ENCODE results near the gene LRPAP1. TPM values are rescaled to one million over a fixed set of nuclear protein-coding genes. Genes with fewer than 3 reads are reported as not detected.
"Not testable (repeated sequence)": the region's sequence is repeated elsewhere in the genome, so short reads cannot be mapped to it uniquely, and the experiment has no call there.

LRPAP1 gene
- total RNA-seq, 1 experiment from 2014 or later, result 110 TPM

GRCh38 chr4:3566701-3567100 is 34.5 kb upstream of the LRPAP1 start:
- CTCF ChIA-PET; POLR2A ChIA-PET; H3K4me1 ChIP-seq (ENCODE audit: control insufficient read depth, insufficient read depth, low read length); in situ Hi-C loops (cut with HindIII; ENCODE audit: low pct_unique_long_range_greater_than_20kb, low sequenced_read_pairs); H3K27ac ChIP-seq (ENCODE audit: low read length); H3K36me3 ChIP-seq (ENCODE audit: control insufficient read depth, insufficient read depth, low read length); BruUV-seq (replicated peaks); H3K4me3 ChIP-seq (ENCODE audit: low read depth in 2 of 2, low read length in 2 of 2); H3K9me3 ChIP-seq (ENCODE audit: control insufficient read depth, insufficient read depth, low read depth, low read length); H3K27me3 ChIP-seq (ENCODE audit: control insufficient read depth, insufficient read depth, low read length); ATAC-seq; DNase-seq (ENCODE audit: low read depth, low spot score): not testable (repeated sequence)
- TF ChIP-seq CTCF (IDR thresholded peaks at IDR 0.05), result peak; percentile 29; the same call in 1 of the 2 replicates
- intact Hi-C loops (cut with micrococcal nuclease; ENCODE audit: unreplicated experiment), result loop anchor here (10.0 kb wide), 1 partner anchor 308 kb away; no protein-coding TSS in a partner anchor

- peak; percentile 59 for TF ChIP-seq CTCF (IDR thresholded peaks at IDR 0.05)
- H3K27ac ChIP-seq (ENCODE audit: low read length); H3K4me3 ChIP-seq (ENCODE audit: low read depth in 2 of 2, low read length in 2 of 2); H3K4me1 ChIP-seq (ENCODE audit: control insufficient read depth, insufficient read depth, low read length); BruUV-seq (replicated peaks); H3K36me3 ChIP-seq (ENCODE audit: control insufficient read depth, insufficient read depth, low read length); H3K27me3 ChIP-seq (ENCODE audit: control insufficient read depth, insufficient read depth, low read length); ATAC-seq; CTCF ChIA-PET; H3K9me3 ChIP-seq (ENCODE audit: control insufficient read depth, insufficient read depth, low read depth, low read length); DNase-seq (ENCODE audit: low read depth, low spot score); in situ Hi-C loops (cut with HindIII; ENCODE audit: low pct_unique_long_range_greater_than_20kb, low sequenced_read_pairs); POLR2A ChIA-PET: not testable (repeated sequence)
- intact Hi-C loops (cut with micrococcal nuclease; ENCODE audit: unreplicated experiment), result loop anchor here (10.0 kb wide), 1 partner anchor 308 kb away; no protein-coding TSS in a partner anchor
These were observed 34.1 kb upstream of the LRPAP1 start for GRCh38 chr4:3566301-3566700.

GRCh38 chr4:3564948-3565347 is 32.7 kb upstream of the LRPAP1 start:
- intact Hi-C loops (cut with micrococcal nuclease; ENCODE audit: unreplicated experiment), result loop anchor here (10.0 kb wide), 1 partner anchor 310 kb away; no protein-coding TSS in a partner anchor
- H3K27ac ChIP-seq (ENCODE audit: low read length); H3K4me3 ChIP-seq (ENCODE audit: low read depth in 2 of 2, low read length in 2 of 2); H3K27me3 ChIP-seq (ENCODE audit: control insufficient read depth, insufficient read depth, low read length); ATAC-seq; in situ Hi-C loops (cut with HindIII; ENCODE audit: low pct_unique_long_range_greater_than_20kb, low sequenced_read_pairs); H3K36me3 ChIP-seq (ENCODE audit: control insufficient read depth, insufficient read depth, low read length); BruUV-seq (replicated peaks); DNase-seq (ENCODE audit: low read depth, low spot score); H3K9me3 ChIP-seq (ENCODE audit: control insufficient read depth, insufficient read depth, low read depth, low read length); CTCF ChIA-PET; H3K4me1 ChIP-seq (ENCODE audit: control insufficient read depth, insufficient read depth, low read length); POLR2A ChIA-PET: not testable (repeated sequence)

GRCh38 chr4:3563403-3563802 is 31.2 kb upstream of the LRPAP1 start:
- DNase-seq (ENCODE audit: low read depth, low spot score), result no peak
- no peak overlapping the region for H3K27ac ChIP-seq (ENCODE audit: low read length)
- no peaks in the 10 kb centered on the region for H3K4me1 ChIP-seq (ENCODE audit: control insufficient read depth, insufficient read depth, low read length)
- ChIA-PET POLR2A (no interaction called here), CTCF (no interaction called here)
- in situ Hi-C loops (cut with HindIII; ENCODE audit: low pct_unique_long_range_greater_than_20kb, low sequenced_read_pairs), result no loop called here
- BruUV-seq (replicated peaks), result no TSS peak
- no peak for TF ChIP-seq CTCF (IDR thresholded peaks at IDR 0.05)
- intact Hi-C loops (cut with micrococcal nuclease; ENCODE audit: unreplicated experiment), result loop anchor here (10.0 kb wide), 1 partner anchor 311 kb away; no protein-coding TSS in a partner anchor
- no peak for ATAC-seq
- no peak overlapping the region for H3K4me3 ChIP-seq (ENCODE audit: low read depth in 2 of 2, low read length in 2 of 2)
- H3K27me3 ChIP-seq (ENCODE audit: control insufficient read depth, insufficient read depth, low read length), result no peaks in the 10 kb centered on the region
- H3K36me3 ChIP-seq (ENCODE audit: control insufficient read depth, insufficient read depth, low read length), result no peaks in the 10 kb centered on the region
- no peaks in the 10 kb centered on the region for H3K9me3 ChIP-seq (ENCODE audit: control insufficient read depth, insufficient read depth, low read depth, low read length)

GRCh38 chr4:3562127-3562526 is 29.9 kb upstream of the LRPAP1 start:
- CTCF ChIA-PET; in situ Hi-C loops (cut with HindIII; ENCODE audit: low pct_unique_long_range_greater_than_20kb, low sequenced_read_pairs); H3K9me3 ChIP-seq (ENCODE audit: control insufficient read depth, insufficient read depth, low read depth, low read length); BruUV-seq (replicated peaks); POLR2A ChIA-PET; H3K27me3 ChIP-seq (ENCODE audit: control insufficient read depth, insufficient read depth, low read length); ATAC-seq; H3K4me3 ChIP-seq (ENCODE audit: low read depth in 2 of 2, low read length in 2 of 2); H3K4me1 ChIP-seq (ENCODE audit: control insufficient read depth, insufficient read depth, low read length); H3K27ac ChIP-seq (ENCODE audit: low read length); DNase-seq (ENCODE audit: low read depth, low spot score); H3K36me3 ChIP-seq (ENCODE audit: control insufficient read depth, insufficient read depth, low read length): not testable (repeated sequence)
- intact Hi-C loops (cut with micrococcal nuclease; ENCODE audit: unreplicated experiment), result loop anchor here (10.0 kb wide), 1 partner anchor 313 kb away; no protein-coding TSS in a partner anchor

- H3K4me1 ChIP-seq (ENCODE audit: control insufficient read depth, insufficient read depth, low read length); H3K27me3 ChIP-seq (ENCODE audit: control insufficient read depth, insufficient read depth, low read length); H3K36me3 ChIP-seq (ENCODE audit: control insufficient read depth, insufficient read depth, low read length); DNase-seq (ENCODE audit: low read depth, low spot score); ATAC-seq; CTCF ChIA-PET; BruUV-seq (replicated peaks); H3K4me3 ChIP-seq (ENCODE audit: low read depth in 2 of 2, low read length in 2 of 2); H3K9me3 ChIP-seq (ENCODE audit: control insufficient read depth, insufficient read depth, low read depth, low read length); H3K27ac ChIP-seq (ENCODE audit: low read length); in situ Hi-C loops (cut with HindIII; ENCODE audit: low pct_unique_long_range_greater_than_20kb, low sequenced_read_pairs); POLR2A ChIA-PET: not testable (repeated sequence)
- intact Hi-C loops (cut with micrococcal nuclease; ENCODE audit: unreplicated experiment), result loop anchor here (10.0 kb wide), 1 partner anchor 314 kb away; no protein-coding TSS in a partner anchor
These were observed 28.2 kb upstream of the LRPAP1 start for GRCh38 chr4:3560465-3560864.

Data from Panc1 (cell line).